ENCODE results near the gene SMOC1.

- TF ChIP-seq CTCF (conservative IDR thresholded peaks at IDR 0.05; ENCODE audit: low read depth, low read length) (no peak), EZH2phosphoT487 (IDR thresholded peaks at IDR 0.05; ENCODE audit: borderline replicate concordance, low read length) (no peak), EZH2 (IDR thresholded peaks at IDR 0.05; ENCODE audit: low read length, unreplicated experiment) (no peak)
Observed at GRCh38 chr14:70080076-70080475, 200.9 kb downstream of the SMOC1 start.

Data from PC-3 (cell line).